IMR-90 (cell line): ENCODE results near the gene CEP162. TPM values are rescaled to one million over a fixed set of nuclear protein-coding genes. Genes with fewer than 3 reads are reported as not detected.

Source experiments
- ATAC-seq: fragments of 200-7000 bp; cut with Tn5 transposase; 2 replicates; pipeline ENCODE4 v1.9.1; 2020; ENCODE audit warnings: low read depth, mild to moderate bottlenecking, moderate library complexity
- BruUV-seq: library from RNA; stranded (reverse); fragments of 400-500 nt; replicated peaks from 2 replicates; lab custom pipeline; 2021; lab: Mats Ljungman, UMichigan
- CTCF ChIA-PET: fragments of 300-600 bp; formaldehyde crosslinking; extraction: SDS; loops from one replicate; lab custom pipeline; 2021; ENCODE audit warnings: antibody characterized with exemption; lab: Yijun Ruan, JAX
- POLR2A ChIA-PET: fragments of 300-600 bp; sonication (Branson Sonifier 250); formaldehyde crosslinking; loops from one replicate; lab custom pipeline; 2022; ENCODE audit warnings: antibody characterized with exemption; ENCODE audit not compliant: unreplicated experiment; lab: Charles Lee
- DNase-seq: peaks from one replicate; pipeline ENCODE4 v3.0.0; 2013
- H2AFZ ChIP-seq: replicated peaks from 2 replicates; pipeline ENCODE3; 2013; ENCODE audit warnings: low read length, mild to moderate bottlenecking; ENCODE audit not compliant: poor library complexity
- H2AK5ac ChIP-seq: 2 replicates; pipeline ENCODE4 v1.6.1; 2013; ENCODE audit warnings: low read depth, low read length, inconsistent platforms
- H2AK9ac ChIP-seq: replicated peaks from 2 replicates; pipeline ENCODE3; 2013; ENCODE audit warnings: mild to moderate bottlenecking, low read depth, low read length, moderate library complexity; ENCODE audit not compliant: poor library complexity
- H2BK120ac ChIP-seq: 2 replicates; pipeline ENCODE4 v1.6.1; 2013; ENCODE audit warnings: low read depth, low read length, inconsistent platforms
- H2BK15ac ChIP-seq: 3 replicates; pipeline ENCODE4 v1.6.1; 2013; ENCODE audit warnings: low read depth, low read length, inconsistent platforms
- H2BK20ac ChIP-seq: 2 replicates; pipeline ENCODE4 v1.6.1; 2013; ENCODE audit warnings: low read depth, mild to moderate bottlenecking, inconsistent platforms, low read length, moderate library complexity
- H2BK5ac ChIP-seq: 2 replicates; pipeline ENCODE4 v1.6.1; 2013; ENCODE audit warnings: mild to moderate bottlenecking, low read depth, low read length, inconsistent platforms; ENCODE audit not compliant: poor library complexity, severe bottlenecking
- H3K14ac ChIP-seq: replicated peaks from 2 replicates; pipeline ENCODE4 v1.6.1; 2013; ENCODE audit warnings: low read depth, low read length, inconsistent platforms
- H3K18ac ChIP-seq: 2 replicates; pipeline ENCODE4 v1.6.1; 2013; ENCODE audit warnings: low read depth, low read length, control low read depth
- H3K23ac ChIP-seq: 2 replicates; pipeline ENCODE4 v1.6.1; 2013; ENCODE audit warnings: low read depth, low read length, inconsistent platforms
- H3K27ac ChIP-seq: 2 replicates; pipeline ENCODE4 v1.5.1; 2013; ENCODE audit warnings: mild to moderate bottlenecking, control low read depth, low read length; ENCODE audit not compliant: insufficient read depth
- H3K27me3 ChIP-seq: 2 replicates; pipeline ENCODE4 v1.6.1; 2013; ENCODE audit warnings: low read length; ENCODE audit not compliant: control insufficient read depth, insufficient read depth
- H3K36me3 ChIP-seq: 2 replicates; pipeline ENCODE4 v1.6.1; 2013; ENCODE audit warnings: low read length, mixed read lengths; ENCODE audit not compliant: control insufficient read depth, insufficient read depth
- H3K4ac ChIP-seq: 2 replicates; pipeline ENCODE4 v1.6.1; 2013; ENCODE audit warnings: low read depth, low read length, inconsistent platforms
- H3K4me1 ChIP-seq: 2 replicates; pipeline ENCODE4 v1.6.1; 2013; ENCODE audit warnings: low read length, mixed read lengths; ENCODE audit not compliant: control insufficient read depth, insufficient read depth
- H3K4me2 ChIP-seq: 2 replicates; pipeline ENCODE4 v1.6.1; 2013; ENCODE audit warnings: low read depth, mild to moderate bottlenecking, control low read depth, low read length, moderate library complexity
- H3K4me3 ChIP-seq: 2 replicates; pipeline ENCODE4 v1.5.1; 2013; ENCODE audit warnings: low read depth, mild to moderate bottlenecking, control low read depth, low read length, moderate library complexity; ENCODE audit not compliant: insufficient read depth
- H3K56ac ChIP-seq: 2 replicates; pipeline ENCODE4 v1.6.1; 2013; ENCODE audit warnings: low read length, inconsistent platforms; ENCODE audit not compliant: insufficient read depth; ENCODE audit errors: extremely low read depth
- H3K79me1 ChIP-seq, 2 experiments: 2 replicates each; pipeline ENCODE4 v1.6.1; 2013; ENCODE audit warnings: low read length in 2 of 2, inconsistent platforms in 1 of 2, low read depth in 1 of 2
- H3K9ac ChIP-seq: 2 replicates; pipeline ENCODE4 v1.6.1; 2013; ENCODE audit warnings: low read depth, low read length, control low read depth
- H3K9me1 ChIP-seq: 2 replicates; pipeline ENCODE4 v1.6.1; 2013; ENCODE audit warnings: low read length, inconsistent platforms; ENCODE audit not compliant: insufficient read depth
- H3K9me3 ChIP-seq: 2 replicates; pipeline ENCODE4 v1.6.1; 2013; ENCODE audit warnings: low read length; ENCODE audit not compliant: control insufficient read depth, insufficient read depth
- H4K20me1 ChIP-seq: 2 replicates; pipeline ENCODE4 v1.6.1; 2013; ENCODE audit warnings: low read length, inconsistent platforms; ENCODE audit not compliant: insufficient read depth
- H4K5ac ChIP-seq: 2 replicates; pipeline ENCODE4 v1.6.1; 2013; ENCODE audit warnings: mild to moderate bottlenecking, low read depth, low read length, control low read depth
- H4K8ac ChIP-seq, 2 experiments: 2 replicates each; pipeline ENCODE4 v1.6.1; 2013; ENCODE audit warnings: low read depth in 2 of 2, low read length in 2 of 2, control low read depth in 1 of 2, inconsistent platforms in 1 of 2
- H4K91ac ChIP-seq: 2 replicates; pipeline ENCODE4 v1.6.1; 2013; ENCODE audit warnings: low read depth, low read length, inconsistent platforms; ENCODE audit not compliant: insufficient read depth
- BHLHE40 ChIP-seq: fragments of 150-350 bp; IDR thresholded peaks from 2 replicates; pipeline ENCODE4 v1.6.1; 2016; ENCODE audit warnings: mild to moderate bottlenecking, low read depth, low read length
- CEBPB ChIP-seq: IDR thresholded peaks from 2 replicates; pipeline ENCODE4 v1.6.1; 2012; ENCODE audit warnings: low read depth, low read length, improper control_type of control experiment
- FOS ChIP-seq: fragments of 150-350 bp; IDR thresholded peaks from 2 replicates; pipeline ENCODE4 v1.6.1; 2016; ENCODE audit warnings: low read depth, low read length
- MAZ ChIP-seq: IDR thresholded peaks from 2 replicates; pipeline ENCODE4 v1.6.1; 2012; ENCODE audit warnings: low read depth, mild to moderate bottlenecking, low read length, improper control_type of control experiment, moderate library complexity, borderline replicate concordance
- dilution Hi-C: fragments of 300-500 bp; cut with HindIII; formaldehyde crosslinking; loops from one replicate; pipeline ENCODE4 v1.14.3; 2018; ENCODE audit warnings: low sequenced_read_pairs; ENCODE audit not compliant: unreplicated experiment
- in situ Hi-C: fragments of 300-500 bp; cut with MboI; formaldehyde crosslinking; loops from 3 replicates; pipeline ENCODE4 v1.14.3; 2019; ENCODE audit warnings: low sequenced_read_pairs, inconsistent platforms, mixed read lengths
- intact Hi-C: fragments of 100-400 bp; cut with micrococcal nuclease; formaldehyde crosslinking; loops from 2 replicates; pipeline ENCODE4 v1.10.0; 2022
- polyA plus RNA-seq, 3 experiments: library from polyadenylated mRNA; depleted of rRNA; stranded (reverse); fragments of >200 nt; gene quantifications; 2 replicates each; pipeline ENCODE4 v1.2.3, GENCODE V29; 2012; ENCODE audit warnings: low replicate concordance in 1 of 3
- total RNA-seq: library from RNA; depleted of rRNA; stranded (reverse); fragments of >200 nt; gene quantifications from 2 replicates; pipeline ENCODE4 v1.2.3, GENCODE V29; 2012

CEP162 gene
- total and polyA plus RNA-seq, 2 of the 4 experiments (the other 2 are of a cell fraction) = 1.2 to 1.6 TPM

GRCh38 chr6:84119277-84119676, 108.2 kb downstream of the CEP162 start:
- POLR2A ChIA-PET = no interaction called here
- no peak overlapping the region for H3K18ac ChIP-seq
- no TSS peak for BruUV-seq
- H3K27ac ChIP-seq = no peak overlapping the region
- no peak overlapping the region for H2BK5ac ChIP-seq
- ATAC-seq = peak; percentile 44; the same call in 1 of the 2 replicates
- H2AK5ac ChIP-seq = no peak overlapping the region
- H3K4me1 ChIP-seq = no peaks in the 10 kb centered on the region
- no peak overlapping the region for H4K91ac ChIP-seq
- no peaks in the 10 kb centered on the region for H3K9me3 ChIP-seq
- H3K36me3 ChIP-seq = no peaks in the 10 kb centered on the region
- no peak overlapping the region for H4K8ac ChIP-seq
- no peak overlapping the region for H3K4me3 ChIP-seq
- DNase-seq = peak; percentile 4
- no peaks in the 10 kb centered on the region for H3K79me1 ChIP-seq
- no peak overlapping the region for H3K9ac ChIP-seq
- TF ChIP-seq FOS = no peak
- TF ChIP-seq MAZ = no peak
- no peak for TF ChIP-seq BHLHE40
- TF ChIP-seq CEBPB = no peak
- H3K14ac ChIP-seq = no peak overlapping the region
- no peak overlapping the region for H3K4me2 ChIP-seq
- H2BK120ac ChIP-seq = no peak overlapping the region
- H3K9me1 ChIP-seq = no peaks in the 10 kb centered on the region
- no peak overlapping the region; the same call in 1 of the 2 replicates for H3K56ac ChIP-seq
- no peak overlapping the region for H2BK15ac ChIP-seq
- H2AK9ac ChIP-seq = no peak overlapping the region
- H3K4ac ChIP-seq = no peak overlapping the region
- no peaks in the 10 kb centered on the region for H3K27me3 ChIP-seq
- no peak overlapping the region for H4K5ac ChIP-seq
- CTCF ChIA-PET = no interaction called here
- dilution Hi-C loops = no loop called here
- intact Hi-C loops = no loop called here
- in situ Hi-C loops = no loop called here
- H3K23ac ChIP-seq = no peak overlapping the region
- H2AFZ ChIP-seq = no peak overlapping the region
- H4K20me1 ChIP-seq = no peaks in the 10 kb centered on the region
- no peak overlapping the region for H2BK20ac ChIP-seq
